Measurements from ENCODE around the gene TRPT1. TPM values are rescaled to one million over a fixed set of nuclear protein-coding genes. Genes with fewer than 3 reads are reported as not detected.

TRPT1 gene
- total and polyA plus RNA-seq, 9 of the 15 experiments (the other 6 are each of a cell fraction or from before 2014, with no cell fraction given), result 4.6 to 41.7 (median 23.1) TPM

- TF ChIP-seq ZNF449 (CRISPR knock-in tag; IDR thresholded peaks at IDR 0.05) (no peak), HMGXB4 (CRISPR knock-in tag; IDR thresholded peaks at IDR 0.05) (no peak), ZBTB2 (IDR thresholded peaks at IDR 0.05) (no peak), MCM5 (IDR thresholded peaks at IDR 0.05; ENCODE audit: low read depth) (no peak), POLR2A (conservative IDR thresholded peaks at IDR 0.05) (peak; percentile 99), ZNF232 (CRISPR knock-in tag; IDR thresholded peaks at IDR 0.05) (no peak), ZBTB17 (CRISPR knock-in tag; IDR thresholded peaks at IDR 0.05) (0 out of 2 replicates have a peak, but pooled peaks have one; percentile 39), MCM7 (IDR thresholded peaks at IDR 0.05) (no peak), HES1 (IDR thresholded peaks at IDR 0.05; ENCODE audit: low read depth) (no peak), CBX1 (IDR thresholded peaks at IDR 0.05; ENCODE audit: low read depth) (0 out of 2 replicates have a peak, but pooled peaks have one; percentile 70), ZNF586 (CRISPR knock-in tag; conservative IDR thresholded peaks at IDR 0.05) (0 out of 2 replicates have a peak, but pooled peaks have one; percentile 63), ZNF77 (CRISPR knock-in tag; IDR thresholded peaks at IDR 0.05) (peak; percentile 65; the same call in 1 of the 2 replicates), TFE3 (CRISPR knock-in tag; IDR thresholded peaks at IDR 0.05) (peak; percentile 94), ETS2 (tag; IDR thresholded peaks at IDR 0.05; ENCODE audit: borderline replicate concordance, poor library complexity, severe bottlenecking) (no peak), BACH1 (tag; IDR thresholded peaks at IDR 0.05) (no peak), TCF3 (CRISPR knock-in tag; IDR thresholded peaks at IDR 0.05) (no peak), ZNF830 (CRISPR knock-in tag; IDR thresholded peaks at IDR 0.05) (0 out of 2 replicates have a peak, but pooled peaks have one; percentile 48), ZNF583 (CRISPR knock-in tag; IDR thresholded peaks at IDR 0.05) (peak; percentile 85), CEBPB (tag; IDR thresholded peaks at IDR 0.05) (no peak), KLF10 (CRISPR knock-in tag; IDR thresholded peaks at IDR 0.05) (no peak), PREB (CRISPR knock-in tag; IDR thresholded peaks at IDR 0.05) (no peak), PCBP1 (IDR thresholded peaks at IDR 0.05; ENCODE audit: low read depth, low read length, poor library complexity, severe bottlenecking) (peak; percentile 52), ZKSCAN3 (CRISPR knock-in tag; IDR thresholded peaks at IDR 0.05) (no peak)
Observed at GRCh38 chr11:64185175-64185692, 40.8 kb downstream of the TRPT1 start (continued).
